Liver (tissue), 3 donors: ENCODE results near the gene MPC1.

Experiments used
- CTCF ChIP-seq: fragments of 150-350 bp; IDR thresholded peaks from 2 replicates; pipeline ENCODE4 v1.5.1; 2017; ENCODE audit warnings: improper control_type of control experiment, low read depth, low read length; ENCODE audit not compliant: missing input control
- EGR1 ChIP-seq, 2 donors: IDR thresholded peaks; 2 replicates each; pipeline ENCODE4 v1.6.1; 2016 to 2018; ENCODE audit warnings: antibody characterized with exemption in 2 of 2, low read depth in 2 of 2
- FOXA1 ChIP-seq: IDR thresholded peaks from 2 replicates; pipeline ENCODE4 v1.6.1; 2016; ENCODE audit warnings: antibody characterized with exemption
- JUND ChIP-seq, 2 donors: IDR thresholded peaks; 2 replicates each; pipeline ENCODE4 v1.6.1; 2016; ENCODE audit warnings: antibody characterized with exemption in 2 of 2
- RAD21 ChIP-seq, 2 donors: IDR thresholded peaks; 2 replicates each; pipeline ENCODE4 v1.6.1; 2016; ENCODE audit warnings: antibody characterized with exemption in 2 of 2, mild to moderate bottlenecking in 2 of 2
- REST ChIP-seq: IDR thresholded peaks from 2 replicates; pipeline ENCODE4 v1.6.1; 2016; ENCODE audit warnings: antibody characterized with exemption, mild to moderate bottlenecking
- RXRA ChIP-seq, 2 donors: IDR thresholded peaks; 2 replicates each; pipeline ENCODE4 v1.6.1; 2017 to 2018; ENCODE audit warnings: antibody characterized with exemption in 2 of 2, mild to moderate bottlenecking in 1 of 2
- TAF1 ChIP-seq: conservative IDR thresholded peaks from 2 replicates; pipeline ENCODE4 v1.6.1; 2016; ENCODE audit warnings: antibody characterized with exemption, mild to moderate bottlenecking
- YY1 ChIP-seq: IDR thresholded peaks from 2 replicates; pipeline ENCODE4 v1.6.1; 2016; ENCODE audit warnings: antibody characterized with exemption, mild to moderate bottlenecking
- TF ChIP-seq, protein P1 (sequence below): IDR thresholded peaks from 2 replicates; pipeline ENCODE4 v1.6.1; 2016; ENCODE audit warnings: antibody characterized with exemption
- TF ChIP-seq, protein P2 (sequence below): IDR thresholded peaks from 2 replicates; pipeline ENCODE4 v1.6.1; 2016; ENCODE audit warnings: antibody characterized with exemption
- TF ChIP-seq, protein P3 (sequence below): IDR thresholded peaks from 2 replicates; pipeline ENCODE4 v1.6.1; 2016; ENCODE audit warnings: antibody characterized with exemption
- donor health status: healthy.
- donor health status: healthy.

DNA sequence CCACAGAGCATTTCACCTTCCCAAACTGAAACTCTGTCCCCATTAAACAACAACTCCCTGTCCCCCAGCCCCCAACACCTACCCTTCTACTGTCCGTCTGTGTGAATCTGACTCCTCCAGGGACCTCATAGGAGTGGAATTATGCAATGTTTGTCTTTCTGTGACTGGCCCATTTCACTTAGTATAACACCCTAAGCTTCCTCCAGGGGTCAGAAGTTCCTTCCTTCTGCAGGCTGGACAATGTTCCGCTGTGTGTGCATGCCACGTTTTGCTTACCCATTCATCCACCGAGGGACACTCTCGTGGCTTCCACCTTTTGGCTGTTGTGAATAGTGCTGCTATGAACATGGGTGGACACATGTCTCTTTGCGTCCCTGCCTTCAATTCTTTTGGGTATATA lies 37.6 kb upstream of the MPC1 start:
- TF ChIP-seq CTCF (peak; percentile 28), EGR1 (IDR thresholded peaks at IDR 0.05; ENCODE audit: low read depth in 2 of 2) (no peak), TAF1 (no peak), REST (no peak), RAD21 (IDR thresholded peaks at IDR 0.05) (peak; percentile 76 to 78), FOXA1 (no peak), YY1 (no peak), RXRA (IDR thresholded peaks at IDR 0.05) (peak in 1 of 2 donors; percentile 34), JUND (IDR thresholded peaks at IDR 0.05) (no peak)
- TF ChIP-seq, protein P1, sequence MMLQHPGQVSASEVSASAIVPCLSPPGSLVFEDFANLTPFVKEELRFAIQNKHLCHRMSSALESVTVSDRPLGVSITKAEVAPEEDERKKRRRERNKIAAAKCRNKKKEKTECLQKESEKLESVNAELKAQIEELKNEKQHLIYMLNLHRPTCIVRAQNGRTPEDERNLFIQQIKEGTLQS, result no peak
- TF ChIP-seq, protein P2, sequence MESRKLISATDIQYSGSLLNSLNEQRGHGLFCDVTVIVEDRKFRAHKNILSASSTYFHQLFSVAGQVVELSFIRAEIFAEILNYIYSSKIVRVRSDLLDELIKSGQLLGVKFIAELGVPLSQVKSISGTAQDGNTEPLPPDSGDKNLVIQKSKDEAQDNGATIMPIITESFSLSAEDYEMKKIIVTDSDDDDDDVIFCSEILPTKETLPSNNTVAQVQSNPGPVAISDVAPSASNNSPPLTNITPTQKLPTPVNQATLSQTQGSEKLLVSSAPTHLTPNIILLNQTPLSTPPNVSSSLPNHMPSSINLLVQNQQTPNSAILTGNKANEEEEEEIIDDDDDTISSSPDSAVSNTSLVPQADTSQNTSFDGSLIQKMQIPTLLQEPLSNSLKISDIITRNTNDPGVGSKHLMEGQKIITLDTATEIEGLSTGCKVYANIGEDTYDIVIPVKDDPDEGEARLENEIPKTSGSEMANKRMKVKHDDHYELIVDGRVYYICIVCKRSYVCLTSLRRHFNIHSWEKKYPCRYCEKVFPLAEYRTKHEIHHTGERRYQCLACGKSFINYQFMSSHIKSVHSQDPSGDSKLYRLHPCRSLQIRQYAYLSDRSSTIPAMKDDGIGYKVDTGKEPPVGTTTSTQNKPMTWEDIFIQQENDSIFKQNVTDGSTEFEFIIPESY, result no peak
- TF ChIP-seq, protein P3, sequence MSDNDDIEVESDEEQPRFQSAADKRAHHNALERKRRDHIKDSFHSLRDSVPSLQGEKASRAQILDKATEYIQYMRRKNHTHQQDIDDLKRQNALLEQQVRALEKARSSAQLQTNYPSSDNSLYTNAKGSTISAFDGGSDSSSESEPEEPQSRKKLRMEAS, result no peak
